ENCODE data around the gene ELMO1. TPM values are rescaled to one million over a fixed set of nuclear protein-coding genes. Genes with fewer than 3 reads are reported as not detected.

The ELMO1 gene
- total RNA-seq, 1 experiment from 2014 or later: 1.1 TPM

GRCh38 chr7:36906956-36907635 is 541.6 kb downstream of the ELMO1 start:
- intact Hi-C loops (cut with micrococcal nuclease): no loop called here
- H3K9me2 ChIP-seq (ENCODE audit: insufficient read depth): no peaks in the 10 kb centered on the region
- H3K27ac ChIP-seq (ENCODE audit: low read depth, low read length): no peak overlapping the region
- no peak for DNase-seq (ENCODE audit: low read depth, low spot score)
- no TSS peak for BruUV-seq (replicated peaks)
- H3K27me3 ChIP-seq (ENCODE audit: insufficient read depth, low read length): 0 out of 2 replicates have a peak, but pooled peaks cover 4% of the 10 kb centered on the region
- no peaks in the 10 kb centered on the region for H4K20me1 ChIP-seq (ENCODE audit: insufficient read depth)
- no peak for TF ChIP-seq ELF1 (IDR thresholded peaks at IDR 0.05; ENCODE audit: borderline replicate concordance, low read depth)
- RAD21 ChIA-PET (ENCODE audit: low non-redundant PET in 1 of 2, low total read pairs in 2 of 2, uncharacterized antibody in 2 of 2, unreplicated experiment in 2 of 2): no interaction called here
- no peak overlapping the region for H3K4me2 ChIP-seq (ENCODE audit: low read length)
- no peaks in the 10 kb centered on the region for H3K36me3 ChIP-seq (ENCODE audit: control insufficient read depth in 1 of 2, insufficient read depth in 2 of 2, low read length in 2 of 2)
- H3K4me1 ChIP-seq (ENCODE audit: control insufficient read depth in 1 of 2, insufficient read depth in 2 of 2, low read length in 2 of 2): no peaks in the 10 kb centered on the region
- no peaks in the 10 kb centered on the region for H3K9me3 ChIP-seq (ENCODE audit: control insufficient read depth in 1 of 2, insufficient read depth in 1 of 2, low read depth in 1 of 2, low read length in 2 of 2)
- no peak overlapping the region for H3K9ac ChIP-seq (ENCODE audit: low read length)
- no peaks in the 10 kb centered on the region for H3K79me2 ChIP-seq (ENCODE audit: insufficient read depth, low read length)
- POLR2A ChIA-PET: no interaction called here
- no peak overlapping the region for H3K4me3 ChIP-seq (replicated peaks in 1 of 2; ENCODE audit: low read depth in 1 of 2, low read length in 2 of 2)
- no peak overlapping the region for H2AFZ ChIP-seq (ENCODE audit: low read depth, low read length, poor library complexity, severe bottlenecking)
- CTCF ChIA-PET: no interaction called here
- ATAC-seq: no peak

GRCh38 chr7:36906448-36906847 is 542.2 kb downstream of the ELMO1 start:
- no peaks in the 10 kb centered on the region for H3K36me3 ChIP-seq (ENCODE audit: control insufficient read depth in 1 of 2, insufficient read depth in 2 of 2, low read length in 2 of 2)
- intact Hi-C loops (cut with micrococcal nuclease): no loop called here
- ChIA-PET POLR2A (no interaction called here), CTCF (no interaction called here), RAD21 (ENCODE audit: low non-redundant PET in 1 of 2, low total read pairs in 2 of 2, uncharacterized antibody in 2 of 2, unreplicated experiment in 2 of 2) (no interaction called here)
- no peaks in the 10 kb centered on the region for H4K20me1 ChIP-seq (ENCODE audit: insufficient read depth)
- H3K27me3 ChIP-seq (ENCODE audit: insufficient read depth, low read length): 0 out of 2 replicates have a peak, but pooled peaks cover 4% of the 10 kb centered on the region
- H3K9me3 ChIP-seq (ENCODE audit: control insufficient read depth in 1 of 2, insufficient read depth in 1 of 2, low read depth in 1 of 2, low read length in 2 of 2): no peaks in the 10 kb centered on the region
- H3K9ac ChIP-seq (ENCODE audit: low read length): no peak overlapping the region
- H2AFZ ChIP-seq (ENCODE audit: low read depth, low read length, poor library complexity, severe bottlenecking): no peak overlapping the region
- no peak for TF ChIP-seq SIN3A (IDR thresholded peaks at IDR 0.05; ENCODE audit: low read depth)
- DNase-seq (ENCODE audit: low read depth, low spot score): no peak
- no TSS peak for BruUV-seq (replicated peaks)
- no peak overlapping the region for H3K4me2 ChIP-seq (ENCODE audit: low read length)
- no peak overlapping the region for H3K4me3 ChIP-seq (replicated peaks in 1 of 2; ENCODE audit: low read depth in 1 of 2, low read length in 2 of 2)
- no peak for ATAC-seq
- no peaks in the 10 kb centered on the region for H3K4me1 ChIP-seq (ENCODE audit: control insufficient read depth in 1 of 2, insufficient read depth in 2 of 2, low read length in 2 of 2)
- H3K27ac ChIP-seq (ENCODE audit: low read depth, low read length): no peak overlapping the region
- no peaks in the 10 kb centered on the region for H3K9me2 ChIP-seq (ENCODE audit: insufficient read depth)
- H3K79me2 ChIP-seq (ENCODE audit: insufficient read depth, low read length): no peaks in the 10 kb centered on the region

GRCh38 chr7:36905841-36906240 is 542.8 kb downstream of the ELMO1 start:
- DNase-seq (ENCODE audit: low read depth, low spot score) (no peak), ATAC-seq (no peak)
- H3K27me3 ChIP-seq (ENCODE audit: insufficient read depth, low read length): 0 out of 2 replicates have a peak, but pooled peaks cover 4% of the 10 kb centered on the region
- no peaks in the 10 kb centered on the region for H3K36me3 ChIP-seq (ENCODE audit: control insufficient read depth in 1 of 2, insufficient read depth in 2 of 2, low read length in 2 of 2)
- no peak overlapping the region for H3K27ac ChIP-seq (ENCODE audit: low read depth, low read length)
- no peaks in the 10 kb centered on the region for H3K9me2 ChIP-seq (ENCODE audit: insufficient read depth)
- POLR2A ChIA-PET: no interaction called here
- no peak overlapping the region for H2AFZ ChIP-seq (ENCODE audit: low read depth, low read length, poor library complexity, severe bottlenecking)
- no TSS peak for BruUV-seq (replicated peaks)
- no peak overlapping the region for H3K4me2 ChIP-seq (ENCODE audit: low read length)
- H4K20me1 ChIP-seq (ENCODE audit: insufficient read depth): no peaks in the 10 kb centered on the region
- no peaks in the 10 kb centered on the region for H3K9me3 ChIP-seq (ENCODE audit: control insufficient read depth in 1 of 2, insufficient read depth in 1 of 2, low read depth in 1 of 2, low read length in 2 of 2)
- H3K4me1 ChIP-seq (ENCODE audit: control insufficient read depth in 1 of 2, insufficient read depth in 2 of 2, low read length in 2 of 2): no peaks in the 10 kb centered on the region
- no peaks in the 10 kb centered on the region for H3K79me2 ChIP-seq (ENCODE audit: insufficient read depth, low read length)
- H3K4me3 ChIP-seq (replicated peaks in 1 of 2; ENCODE audit: low read depth in 1 of 2, low read length in 2 of 2): no peak overlapping the region
- intact Hi-C loops (cut with micrococcal nuclease): no loop called here
- RAD21 ChIA-PET (ENCODE audit: low non-redundant PET in 1 of 2, low total read pairs in 2 of 2, uncharacterized antibody in 2 of 2, unreplicated experiment in 2 of 2): no interaction called here
- H3K9ac ChIP-seq (ENCODE audit: low read length): no peak overlapping the region
- CTCF ChIA-PET: no interaction called here
- TF ChIP-seq ZNF274 (IDR thresholded peaks at IDR 0.05; ENCODE audit: low read depth, low read length) (no peak), RAD21 (IDR thresholded peaks at IDR 0.05; ENCODE audit: low read depth) (no peak), SIN3A (IDR thresholded peaks at IDR 0.05; ENCODE audit: low read depth) (no peak), REST (IDR thresholded peaks at IDR 0.05; ENCODE audit: low read depth) (no peak), SRF (IDR thresholded peaks at IDR 0.05; ENCODE audit: low read depth) (no peak), JUND (IDR thresholded peaks at IDR 0.05) (no peak), POLR2A (IDR thresholded peaks at IDR 0.05; ENCODE audit: borderline replicate concordance, extremely low read depth, insufficient read depth, insufficient read length) (no peak), EZH2 (IDR thresholded peaks at IDR 0.05) (no peak), SP1 (IDR thresholded peaks at IDR 0.05; ENCODE audit: low read depth) (no peak), TCF7L2 (IDR thresholded peaks at IDR 0.05; ENCODE audit: borderline replicate concordance, extremely low read depth, insufficient read depth, insufficient read length) (no peak)
